ENCODE measurements around the gene TRPM2. TPM values are rescaled to one million over a fixed set of nuclear protein-coding genes. Genes with fewer than 3 reads are reported as not detected.

The TRPM2 gene
- total and polyA plus RNA-seq, 10 of the 15 experiments (the other 5 are each of a cell fraction or from before 2014, with no cell fraction given), result 0.03 to 9.1 (median 2.6) TPM

DNA sequence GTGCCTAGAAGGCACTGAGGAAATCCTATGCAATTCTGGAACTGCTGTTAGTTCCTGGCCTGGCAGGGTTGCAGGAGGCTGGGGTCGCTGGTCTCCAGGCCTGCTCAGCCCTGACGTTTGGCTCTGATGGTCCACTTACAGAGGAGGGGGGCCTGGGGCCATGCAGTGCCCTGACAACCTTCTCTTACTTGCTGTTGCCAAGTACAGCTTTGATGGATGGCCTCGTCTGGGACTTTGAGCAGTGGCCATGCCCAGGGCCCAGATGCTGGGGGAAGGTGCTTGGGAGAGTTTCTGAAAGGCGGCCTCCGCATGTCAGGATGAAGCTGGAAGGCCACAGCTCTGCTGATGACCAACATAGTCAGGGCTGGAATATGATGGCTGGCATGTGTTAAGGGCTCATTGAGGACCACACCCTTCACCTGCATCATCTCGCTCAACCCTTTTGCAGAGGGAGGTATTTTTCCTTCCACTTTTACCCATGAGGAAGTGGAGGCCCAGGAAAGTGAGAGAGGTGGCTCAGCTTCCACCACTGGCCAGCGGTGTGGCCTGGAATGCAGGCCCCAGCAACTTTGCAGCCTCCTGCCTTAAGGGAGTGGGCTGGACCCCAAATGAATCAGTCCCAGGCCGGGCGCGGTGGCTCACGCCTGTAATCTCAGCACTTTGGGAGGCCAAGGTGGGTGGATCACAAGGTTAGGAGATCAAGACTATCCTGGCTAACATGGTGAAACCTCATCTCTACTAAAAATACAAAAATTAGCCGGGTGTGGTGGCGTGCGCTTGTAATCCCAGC is 67.2 kb downstream of the TRPM2 start:
- Histone ChIP-seq H3K4me2 (ENCODE audit: control insufficient read depth, insufficient read depth) (no peak overlapping the region), H4K20me1 (ENCODE audit: control insufficient read depth, insufficient read depth) (no peaks in the 10 kb centered on the region), H3K27ac (ENCODE audit: control insufficient read depth, insufficient read depth) (no peak overlapping the region), H3K79me2 (ENCODE audit: control insufficient read depth, insufficient read depth, low read length) (no peaks in the 10 kb centered on the region), H3K36me3 (ENCODE audit: control insufficient read depth in 2 of 2, insufficient read depth in 2 of 2, low read length in 1 of 2) (no peaks in the 10 kb centered on the region; a peak in 1 of 4 replicates), H3K4me3 (no peak overlapping the region), H3K27me3 (replicated peaks in 1 of 2; ENCODE audit: control insufficient read depth in 2 of 2, insufficient read depth in 2 of 2, low read length in 1 of 2) (no peaks in the 10 kb centered on the region), H3K9ac (ENCODE audit: control insufficient read depth, insufficient read depth, low read length) (no peak overlapping the region), H3K9me3 (replicated peaks; ENCODE audit: control insufficient read depth, insufficient read depth, low read length) (no peaks in the 10 kb centered on the region; the same call in 2 of the 3 replicates), H2AFZ (ENCODE audit: control insufficient read depth, low read depth, low read length) (no peak overlapping the region), H3K4me1 (ENCODE audit: control insufficient read depth, insufficient read depth, low read length) (no peaks in the 10 kb centered on the region; the same call in 1 of the 2 replicates)
- TF ChIP-seq, protein P1, sequence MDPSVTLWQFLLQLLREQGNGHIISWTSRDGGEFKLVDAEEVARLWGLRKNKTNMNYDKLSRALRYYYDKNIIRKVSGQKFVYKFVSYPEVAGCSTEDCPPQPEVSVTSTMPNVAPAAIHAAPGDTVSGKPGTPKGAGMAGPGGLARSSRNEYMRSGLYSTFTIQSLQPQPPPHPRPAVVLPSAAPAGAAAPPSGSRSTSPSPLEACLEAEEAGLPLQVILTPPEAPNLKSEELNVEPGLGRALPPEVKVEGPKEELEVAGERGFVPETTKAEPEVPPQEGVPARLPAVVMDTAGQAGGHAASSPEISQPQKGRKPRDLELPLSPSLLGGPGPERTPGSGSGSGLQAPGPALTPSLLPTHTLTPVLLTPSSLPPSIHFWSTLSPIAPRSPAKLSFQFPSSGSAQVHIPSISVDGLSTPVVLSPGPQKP (IDR thresholded peaks at IDR 0.05; ENCODE audit: low read depth, low read length), result no peak
- TF ChIP-seq, protein P2, sequence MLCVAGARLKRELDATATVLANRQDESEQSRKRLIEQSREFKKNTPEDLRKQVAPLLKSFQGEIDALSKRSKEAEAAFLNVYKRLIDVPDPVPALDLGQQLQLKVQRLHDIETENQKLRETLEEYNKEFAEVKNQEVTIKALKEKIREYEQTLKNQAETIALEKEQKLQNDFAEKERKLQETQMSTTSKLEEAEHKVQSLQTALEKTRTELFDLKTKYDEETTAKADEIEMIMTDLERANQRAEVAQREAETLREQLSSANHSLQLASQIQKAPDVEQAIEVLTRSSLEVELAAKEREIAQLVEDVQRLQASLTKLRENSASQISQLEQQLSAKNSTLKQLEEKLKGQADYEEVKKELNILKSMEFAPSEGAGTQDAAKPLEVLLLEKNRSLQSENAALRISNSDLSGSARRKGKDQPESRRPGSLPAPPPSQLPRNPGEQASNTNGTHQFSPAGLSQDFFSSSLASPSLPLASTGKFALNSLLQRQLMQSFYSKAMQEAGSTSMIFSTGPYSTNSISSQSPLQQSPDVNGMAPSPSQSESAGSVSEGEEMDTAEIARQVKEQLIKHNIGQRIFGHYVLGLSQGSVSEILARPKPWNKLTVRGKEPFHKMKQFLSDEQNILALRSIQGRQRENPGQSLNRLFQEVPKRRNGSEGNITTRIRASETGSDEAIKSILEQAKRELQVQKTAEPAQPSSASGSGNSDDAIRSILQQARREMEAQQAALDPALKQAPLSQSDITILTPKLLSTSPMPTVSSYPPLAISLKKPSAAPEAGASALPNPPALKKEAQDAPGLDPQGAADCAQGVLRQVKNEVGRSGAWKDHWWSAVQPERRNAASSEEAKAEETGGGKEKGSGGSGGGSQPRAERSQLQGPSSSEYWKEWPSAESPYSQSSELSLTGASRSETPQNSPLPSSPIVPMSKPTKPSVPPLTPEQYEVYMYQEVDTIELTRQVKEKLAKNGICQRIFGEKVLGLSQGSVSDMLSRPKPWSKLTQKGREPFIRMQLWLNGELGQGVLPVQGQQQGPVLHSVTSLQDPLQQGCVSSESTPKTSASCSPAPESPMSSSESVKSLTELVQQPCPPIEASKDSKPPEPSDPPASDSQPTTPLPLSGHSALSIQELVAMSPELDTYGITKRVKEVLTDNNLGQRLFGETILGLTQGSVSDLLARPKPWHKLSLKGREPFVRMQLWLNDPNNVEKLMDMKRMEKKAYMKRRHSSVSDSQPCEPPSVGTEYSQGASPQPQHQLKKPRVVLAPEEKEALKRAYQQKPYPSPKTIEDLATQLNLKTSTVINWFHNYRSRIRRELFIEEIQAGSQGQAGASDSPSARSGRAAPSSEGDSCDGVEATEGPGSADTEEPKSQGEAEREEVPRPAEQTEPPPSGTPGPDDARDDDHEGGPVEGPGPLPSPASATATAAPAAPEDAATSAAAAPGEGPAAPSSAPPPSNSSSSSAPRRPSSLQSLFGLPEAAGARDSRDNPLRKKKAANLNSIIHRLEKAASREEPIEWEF (IDR thresholded peaks at IDR 0.05; ENCODE audit: insufficient replicate concordance, low read depth, low read length), result no peak
- TF ChIP-seq FOXM1 (IDR thresholded peaks at IDR 0.05; ENCODE audit: low read depth, low read length) (no peak), HCFC1 (IDR thresholded peaks at IDR 0.05; ENCODE audit: low read length) (no peak), RFX5 (IDR thresholded peaks at IDR 0.05; ENCODE audit: low read depth, low read length) (no peak), BCL11A (IDR thresholded peaks at IDR 0.05; ENCODE audit: low read depth, low read length) (no peak), ZNF274 (IDR thresholded peaks at IDR 0.05; ENCODE audit: insufficient read depth, insufficient read length) (no peak), POU2F2 (IDR thresholded peaks at IDR 0.05; ENCODE audit: borderline replicate concordance, low read depth, low read length) (no peak), PAX5 (IDR thresholded peaks at IDR 0.05; ENCODE audit: borderline replicate concordance, low read depth, low read length) (no peak), YBX1 (IDR thresholded peaks at IDR 0.05) (no peak), MTA2 (IDR thresholded peaks at IDR 0.05; ENCODE audit: low read depth) (no peak)
- TF ChIP-seq, protein P3, sequence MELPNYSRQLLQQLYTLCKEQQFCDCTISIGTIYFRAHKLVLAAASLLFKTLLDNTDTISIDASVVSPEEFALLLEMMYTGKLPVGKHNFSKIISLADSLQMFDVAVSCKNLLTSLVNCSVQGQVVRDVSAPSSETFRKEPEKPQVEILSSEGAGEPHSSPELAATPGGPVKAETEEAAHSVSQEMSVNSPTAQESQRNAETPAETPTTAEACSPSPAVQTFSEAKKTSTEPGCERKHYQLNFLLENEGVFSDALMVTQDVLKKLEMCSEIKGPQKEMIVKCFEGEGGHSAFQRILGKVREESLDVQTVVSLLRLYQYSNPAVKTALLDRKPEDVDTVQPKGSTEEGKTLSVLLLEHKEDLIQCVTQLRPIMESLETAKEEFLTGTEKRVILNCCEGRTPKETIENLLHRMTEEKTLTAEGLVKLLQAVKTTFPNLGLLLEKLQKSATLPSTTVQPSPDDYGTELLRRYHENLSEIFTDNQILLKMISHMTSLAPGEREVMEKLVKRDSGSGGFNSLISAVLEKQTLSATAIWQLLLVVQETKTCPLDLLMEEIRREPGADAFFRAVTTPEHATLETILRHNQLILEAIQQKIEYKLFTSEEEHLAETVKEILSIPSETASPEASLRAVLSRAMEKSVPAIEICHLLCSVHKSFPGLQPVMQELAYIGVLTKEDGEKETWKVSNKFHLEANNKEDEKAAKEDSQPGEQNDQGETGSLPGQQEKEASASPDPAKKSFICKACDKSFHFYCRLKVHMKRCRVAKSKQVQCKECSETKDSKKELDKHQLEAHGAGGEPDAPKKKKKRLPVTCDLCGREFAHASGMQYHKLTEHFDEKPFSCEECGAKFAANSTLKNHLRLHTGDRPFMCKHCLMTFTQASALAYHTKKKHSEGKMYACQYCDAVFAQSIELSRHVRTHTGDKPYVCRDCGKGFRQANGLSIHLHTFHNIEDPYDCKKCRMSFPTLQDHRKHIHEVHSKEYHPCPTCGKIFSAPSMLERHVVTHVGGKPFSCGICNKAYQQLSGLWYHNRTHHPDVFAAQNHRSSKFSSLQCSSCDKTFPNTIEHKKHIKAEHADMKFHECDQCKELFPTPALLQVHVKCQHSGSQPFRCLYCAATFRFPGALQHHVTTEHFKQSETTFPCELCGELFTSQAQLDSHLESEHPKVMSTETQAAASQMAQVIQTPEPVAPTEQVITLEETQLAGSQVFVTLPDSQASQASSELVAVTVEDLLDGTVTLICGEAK (IDR thresholded peaks at IDR 0.05; ENCODE audit: borderline replicate concordance), result no peak
- ATAC-seq (no peak), DNase-seq (ENCODE audit: low read depth, low spot score) (no peak), FAIRE-seq (no peak)
- RAD21 ChIA-PET (ENCODE audit: unreplicated experiment), result no interaction called here
- in situ Hi-C loops (cut with MboI) (loop anchor here (5.0 kb wide), 1 partner anchor 48 kb away; no protein-coding TSS in a partner anchor), intact Hi-C loops (cut with micrococcal nuclease; ENCODE audit: unreplicated experiment) (no loop called here)
- BruUV-seq (replicated peaks), result no TSS peak
- CTCF ChIA-PET, result no interaction called here
- 61% methylated on average over 14 of the region's 14 CpGs for WGBS (ENCODE audit: insufficient coverage, insufficient replicate concordance, low lambda C conversion rate, missing lambda C conversion rate)
- POLR2A ChIA-PET, result no interaction called here
- SMC1A ChIA-PET (ENCODE audit: uncharacterized antibody, unreplicated experiment), result no interaction called here
